GM21786 (cell line): ENCODE measurements around the gene PNPLA8.
"Not testable (repeated sequence)": the region's sequence is repeated elsewhere in the genome, so short reads cannot be mapped to it uniquely, and the experiment has no call there.

Experiments used
- ATAC-seq: cut with Tn5 transposase; IDR thresholded peaks from one replicate; pipeline ENCODE4 v1.9.1; 2021; ENCODE audit not compliant: unreplicated experiment

Gene PNPLA8

DNA sequence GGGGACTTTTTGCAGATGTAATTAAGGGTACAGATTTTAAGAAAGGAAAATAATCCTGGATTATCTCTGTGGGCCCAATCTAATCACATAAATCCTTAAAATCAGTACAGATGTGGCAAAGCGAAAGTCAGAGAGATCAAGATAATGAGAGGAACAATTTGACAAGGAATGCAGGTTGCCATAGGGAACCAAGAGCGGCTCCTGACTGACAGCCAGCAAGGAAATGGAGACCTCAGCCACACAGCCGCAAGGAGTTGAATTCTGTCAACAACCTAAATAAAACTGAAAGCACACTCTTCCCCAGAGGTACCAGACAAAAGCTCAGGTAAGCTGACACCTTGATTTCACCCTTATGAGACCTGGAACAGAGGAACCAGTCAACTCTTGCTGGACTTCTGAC, 3.4 kb upstream of the PNPLA8 start:
- no peak for ATAC-seq

DNA sequence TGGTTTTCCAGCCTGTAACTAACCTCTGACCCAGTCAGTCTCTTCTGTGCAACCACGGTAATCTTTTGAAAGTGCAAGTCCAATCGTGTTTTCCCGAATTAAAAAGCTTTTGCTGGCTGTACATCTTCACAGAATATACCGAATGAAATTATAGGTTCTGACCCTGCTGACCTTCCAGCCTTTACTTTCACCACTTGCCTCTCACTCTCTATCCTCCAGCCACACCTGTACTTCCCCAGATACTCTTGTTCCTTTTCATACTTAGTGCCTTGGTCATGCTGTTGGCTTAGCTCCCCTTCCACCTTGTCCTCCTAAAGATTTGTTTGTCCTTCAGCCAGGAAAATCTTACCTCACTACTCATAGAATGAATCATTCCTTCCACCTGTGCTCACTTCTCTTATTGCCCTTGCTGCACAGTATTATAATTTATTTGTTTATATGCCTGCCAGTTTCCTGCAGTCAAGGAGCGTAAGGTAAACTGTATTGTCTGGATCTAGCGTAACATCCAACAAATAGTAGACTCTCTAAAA, 2.3 kb upstream of the PNPLA8 start:
- ATAC-seq: no peak

- no peak for ATAC-seq
Measured at GRCh38 chr7:108526768-108527017, 758 bp upstream of the PNPLA8 start.

DNA sequence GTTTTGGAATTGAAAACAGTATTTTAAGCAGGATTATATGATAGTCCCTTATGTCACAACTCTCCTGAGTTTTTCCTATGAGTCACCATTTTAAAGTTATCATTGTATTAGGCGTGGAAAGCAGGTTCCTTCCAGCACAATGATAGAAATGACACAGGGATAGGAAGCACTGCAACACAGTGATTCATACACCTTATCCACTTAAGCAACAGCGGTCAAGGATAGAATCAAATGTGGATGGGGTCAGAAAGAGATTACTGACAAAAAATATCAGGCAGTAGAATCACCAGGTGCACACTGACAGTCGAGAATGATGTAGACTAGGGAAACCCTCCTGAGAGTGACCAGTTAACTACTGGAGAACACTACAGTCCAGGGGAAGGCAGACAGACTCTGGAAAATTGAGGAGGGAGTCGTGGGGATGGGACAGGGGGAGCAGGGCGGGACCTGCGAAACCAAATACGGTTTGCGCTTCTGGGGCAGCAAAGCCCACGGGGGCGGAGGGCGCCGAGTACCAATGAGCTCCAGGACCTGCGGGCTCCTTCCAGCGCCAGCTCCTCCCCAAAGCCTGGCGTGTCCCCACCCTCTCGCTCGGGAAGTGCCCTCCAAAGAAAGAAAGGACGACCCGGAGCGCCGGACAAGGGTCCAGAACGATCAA, 479 bp downstream of the PNPLA8 start:
- ATAC-seq: peak; percentile 50

DNA sequence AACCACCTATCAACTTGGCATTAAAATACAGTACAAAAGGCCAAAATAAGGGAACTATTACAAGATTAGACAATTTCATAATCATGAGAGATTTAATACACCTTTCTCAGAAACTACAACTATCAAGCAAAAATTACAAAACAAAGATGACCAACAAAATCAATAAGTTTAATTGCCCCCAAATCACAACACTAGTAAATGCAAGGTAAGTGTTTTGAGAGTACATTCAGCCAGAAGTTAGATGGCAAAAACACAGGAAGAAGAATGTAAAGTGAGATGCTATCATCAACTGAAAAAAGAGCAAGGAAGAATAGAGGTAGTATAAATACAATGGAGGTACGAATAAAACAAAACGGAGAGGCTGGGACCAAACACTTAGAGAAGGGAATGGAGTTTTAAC, 3.2 kb downstream of the PNPLA8 start:
- ATAC-seq: no peak

GRCh38 chr7:108517951-108518350, 8.0 kb downstream of the PNPLA8 start:
- ATAC-seq: no peak

GRCh38 chr7:108515630-108516029, 10.3 kb downstream of the PNPLA8 start:
- ATAC-seq: no peak

DNA sequence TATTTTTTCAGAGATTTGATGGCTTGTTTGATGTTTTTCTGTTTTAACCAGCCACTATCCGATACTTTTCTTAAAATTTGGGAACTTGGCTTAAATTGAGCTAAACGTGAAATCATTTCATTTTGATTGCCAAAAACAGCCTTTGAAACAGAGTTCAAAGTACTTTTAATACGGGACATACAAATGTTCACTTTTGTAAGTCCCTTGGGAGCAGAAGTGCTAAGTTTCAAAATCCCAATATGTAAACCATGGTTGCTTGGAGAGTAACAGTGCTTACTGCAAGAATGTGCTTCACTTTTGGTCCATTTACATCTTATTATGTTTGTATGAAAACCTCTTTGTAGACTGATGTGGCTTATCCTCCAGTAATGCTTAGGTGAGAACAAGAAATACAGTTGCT, 10.9 kb downstream of the PNPLA8 start:
- ATAC-seq: no peak

GRCh38 chr7:108511939-108512338, 14.0 kb downstream of the PNPLA8 start:
- no peak for ATAC-seq

DNA sequence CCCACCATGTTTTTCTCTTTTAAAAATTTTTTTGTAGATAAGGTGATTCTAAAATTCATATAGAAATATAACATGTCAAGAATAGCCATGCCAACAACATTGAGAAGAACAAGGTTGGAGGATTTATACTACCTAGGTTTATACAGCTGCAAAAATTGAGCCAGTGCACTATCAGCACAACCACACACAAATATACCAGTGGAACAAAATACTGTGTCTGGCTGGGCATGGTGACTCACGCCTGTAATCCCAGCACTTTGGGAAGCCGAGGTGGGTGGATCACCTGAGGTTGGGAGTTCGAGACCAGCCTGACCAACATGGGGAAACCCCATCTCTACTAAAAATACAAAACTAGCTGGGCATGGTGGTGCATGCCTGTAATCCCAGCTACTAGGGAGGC, 21.4 kb downstream of the PNPLA8 start:
- ATAC-seq: not testable (repeated sequence)

- peak; percentile 95 for ATAC-seq
Measured at GRCh38 chr7:108503112-108504026, 22.6 kb downstream of the PNPLA8 start.

DNA sequence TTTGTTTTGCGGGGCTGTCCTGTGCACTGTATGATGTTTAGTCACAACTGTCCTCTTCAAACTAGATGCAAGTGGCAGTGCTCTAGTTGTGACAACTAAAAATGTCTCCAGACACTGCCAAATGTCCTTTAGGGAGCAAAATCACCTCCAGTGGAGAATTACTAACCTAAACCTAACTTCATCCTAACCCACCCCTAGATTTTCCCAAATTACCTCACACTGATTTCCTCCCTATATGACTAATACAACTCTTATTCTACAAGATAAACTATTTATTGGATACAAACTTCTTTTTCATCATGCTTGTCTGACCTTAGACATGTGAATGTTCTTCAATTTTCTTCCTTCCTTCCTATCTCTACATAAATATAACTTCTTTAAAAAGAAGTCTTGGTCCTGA, 26.4 kb downstream of the PNPLA8 start:
- ATAC-seq: no peak

GRCh38 chr7:108498481-108498880, 27.5 kb downstream of the PNPLA8 start:
- ATAC-seq: no peak

DNA sequence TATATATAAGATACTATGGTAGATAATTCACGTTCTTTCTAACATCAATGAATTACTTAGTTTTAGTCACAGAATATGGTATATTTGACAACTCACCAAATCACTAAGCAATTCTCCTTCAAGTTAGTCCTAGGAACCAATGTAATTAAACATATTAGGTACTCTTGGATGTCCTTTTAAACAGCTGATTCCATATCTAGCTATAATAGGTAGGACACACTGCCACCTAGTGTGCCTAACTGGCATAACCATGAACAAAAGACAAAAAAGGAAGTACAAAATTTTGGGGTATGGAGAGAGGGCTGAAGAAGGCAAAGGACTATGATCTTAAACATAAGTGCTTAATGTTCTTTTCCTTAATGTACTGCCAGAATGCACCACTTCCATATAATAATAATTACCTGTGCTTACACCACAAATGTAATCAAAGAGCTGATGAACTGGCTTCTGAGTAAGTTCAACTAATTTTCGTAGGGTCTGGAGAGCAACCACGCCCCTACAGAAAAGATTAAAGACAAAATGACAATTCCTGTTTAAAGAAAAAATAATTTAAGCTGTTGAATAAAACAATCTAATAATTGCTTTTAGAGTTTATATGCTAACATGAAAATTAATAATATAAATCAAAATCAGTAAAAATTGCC, 28.7 kb downstream of the PNPLA8 start:
- ATAC-seq: peak; percentile 93

DNA sequence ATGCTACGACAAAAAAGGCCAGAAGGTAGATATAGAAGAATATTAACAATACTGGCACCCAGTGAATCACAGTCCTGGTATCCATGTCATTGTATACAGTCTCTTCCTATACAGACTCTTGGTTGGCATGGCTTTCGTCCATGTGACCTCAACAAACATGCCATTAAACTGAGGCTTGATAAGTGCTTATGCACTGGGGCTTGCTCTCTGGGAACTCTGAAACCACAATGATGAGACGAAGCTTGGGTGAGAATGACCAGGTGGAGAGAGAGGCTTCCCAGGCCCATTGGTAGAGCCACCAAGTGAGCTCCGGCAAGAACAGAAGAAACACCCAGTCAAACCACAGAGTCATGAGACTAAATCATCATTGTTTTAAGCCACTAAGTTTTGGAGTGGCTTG, 33.2 kb downstream of the PNPLA8 start:
- ATAC-seq: no peak

DNA sequence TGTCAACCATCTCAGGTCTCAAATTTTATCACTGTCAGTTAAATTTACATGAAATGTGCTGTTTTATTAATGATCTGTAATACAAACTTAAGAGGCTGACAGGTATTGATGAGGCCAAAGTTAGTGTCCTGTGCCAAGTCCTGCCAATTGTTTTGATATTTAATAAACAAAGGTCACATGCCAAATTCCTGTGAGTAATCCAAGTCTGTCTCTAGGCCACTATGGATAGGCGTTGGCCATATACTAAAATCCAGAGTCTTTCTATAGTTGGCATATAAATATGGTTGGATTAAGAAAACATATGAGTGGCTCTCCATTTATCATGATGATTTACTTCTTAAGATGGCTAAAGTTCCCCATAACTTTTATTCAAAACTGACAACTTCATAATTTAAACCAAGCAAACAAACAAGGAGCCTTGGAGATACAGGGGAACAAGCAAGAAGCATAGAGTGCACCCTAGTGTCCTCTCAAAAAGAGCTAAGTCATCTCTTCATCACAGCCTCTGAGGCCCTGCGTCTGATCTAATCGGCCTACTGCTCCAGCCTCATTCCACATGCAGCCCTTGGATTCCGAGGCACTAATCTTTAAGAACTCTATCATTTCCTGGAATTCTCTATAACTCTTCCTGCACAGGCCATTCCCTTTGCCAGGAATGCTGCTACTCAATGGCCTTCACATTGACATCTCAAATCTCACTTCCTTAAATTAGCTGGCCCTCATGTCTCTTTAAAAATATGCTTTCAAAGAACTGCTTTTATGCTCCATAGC, 37.0 kb downstream of the PNPLA8 start:
- ATAC-seq: no peak

DNA sequence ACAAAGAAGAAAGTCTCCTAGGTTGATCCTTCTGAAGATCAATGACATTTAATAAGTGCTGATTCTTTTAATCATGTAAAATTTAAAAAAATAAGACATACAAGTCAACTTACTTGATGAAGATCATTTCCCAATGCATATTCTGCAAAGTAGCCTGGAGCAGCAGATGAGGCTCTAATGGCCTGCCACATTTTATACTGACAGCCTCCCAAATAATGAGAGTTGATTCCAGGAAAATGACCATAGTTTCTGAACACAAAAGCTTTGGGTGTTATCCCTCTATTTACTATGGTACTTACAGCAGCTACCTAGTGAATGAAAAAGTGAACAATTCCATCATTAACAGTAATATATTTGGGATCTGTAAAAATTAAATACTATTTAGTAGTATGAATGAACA, 38.3 kb downstream of the PNPLA8 start:
- ATAC-seq: no peak

GRCh38 chr7:108486291-108486966, 39.5 kb downstream of the PNPLA8 start:
- no peak for ATAC-seq

DNA sequence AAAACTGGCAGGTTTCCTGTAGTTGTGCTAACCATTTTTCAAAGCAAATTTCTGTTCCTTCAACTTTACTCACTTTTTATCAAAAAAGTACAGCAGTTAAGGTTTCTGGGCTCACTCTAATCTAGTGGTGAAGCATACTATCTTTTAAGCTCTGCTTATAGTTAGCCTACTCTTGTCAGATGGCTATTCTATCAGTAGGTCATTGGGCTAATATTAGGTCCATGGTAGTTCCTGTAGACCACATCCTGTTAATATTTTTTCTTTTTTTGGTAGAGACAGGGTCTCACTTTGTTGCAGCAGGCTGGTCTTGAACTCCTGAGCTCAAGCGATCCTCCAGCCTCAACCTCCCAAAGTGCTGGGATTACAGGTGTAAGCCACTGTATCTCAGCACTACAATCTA, 41.8 kb downstream of the PNPLA8 start:
- ATAC-seq: no peak

- no peak for ATAC-seq
Measured at GRCh38 chr7:108480311-108480710, 45.6 kb downstream of the PNPLA8 start.

- no peak for ATAC-seq
Measured at GRCh38 chr7:108479751-108480150, 46.2 kb downstream of the PNPLA8 start.
